ENCODE results near the gene ZNF746. TPM values are rescaled to one million over a fixed set of nuclear protein-coding genes. Genes with fewer than 3 reads are reported as not detected.

The ZNF746 gene
- total RNA-seq, 1 donor, result 13.2 TPM

GRCh38 chr7:149527414-149527813 is 29.8 kb upstream of the ZNF746 start:
- DNase-seq (ENCODE audit: low read depth), result no peak
- H3K4me3 ChIP-seq (ENCODE audit: low read depth, low read length), result no peak overlapping the region
- TF ChIP-seq, protein P1, sequence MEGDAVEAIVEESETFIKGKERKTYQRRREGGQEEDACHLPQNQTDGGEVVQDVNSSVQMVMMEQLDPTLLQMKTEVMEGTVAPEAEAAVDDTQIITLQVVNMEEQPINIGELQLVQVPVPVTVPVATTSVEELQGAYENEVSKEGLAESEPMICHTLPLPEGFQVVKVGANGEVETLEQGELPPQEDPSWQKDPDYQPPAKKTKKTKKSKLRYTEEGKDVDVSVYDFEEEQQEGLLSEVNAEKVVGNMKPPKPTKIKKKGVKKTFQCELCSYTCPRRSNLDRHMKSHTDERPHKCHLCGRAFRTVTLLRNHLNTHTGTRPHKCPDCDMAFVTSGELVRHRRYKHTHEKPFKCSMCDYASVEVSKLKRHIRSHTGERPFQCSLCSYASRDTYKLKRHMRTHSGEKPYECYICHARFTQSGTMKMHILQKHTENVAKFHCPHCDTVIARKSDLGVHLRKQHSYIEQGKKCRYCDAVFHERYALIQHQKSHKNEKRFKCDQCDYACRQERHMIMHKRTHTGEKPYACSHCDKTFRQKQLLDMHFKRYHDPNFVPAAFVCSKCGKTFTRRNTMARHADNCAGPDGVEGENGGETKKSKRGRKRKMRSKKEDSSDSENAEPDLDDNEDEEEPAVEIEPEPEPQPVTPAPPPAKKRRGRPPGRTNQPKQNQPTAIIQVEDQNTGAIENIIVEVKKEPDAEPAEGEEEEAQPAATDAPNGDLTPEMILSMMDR (IDR thresholded peaks at IDR 0.05; ENCODE audit: insufficient read depth, low read length), result no peak

GRCh38 chr7:149525280-149525679 is 27.7 kb upstream of the ZNF746 start:
- no peak for DNase-seq (ENCODE audit: low read depth)
- H3K4me3 ChIP-seq (ENCODE audit: low read depth, low read length), result no peak overlapping the region
- TF ChIP-seq, protein P1 (IDR thresholded peaks at IDR 0.05; ENCODE audit: insufficient read depth, low read length), result no peak

GRCh38 chr7:149524394-149524793 is 26.8 kb upstream of the ZNF746 start:
- H3K4me3 ChIP-seq (ENCODE audit: low read depth, low read length), result no peak overlapping the region
- TF ChIP-seq, protein P1 (IDR thresholded peaks at IDR 0.05; ENCODE audit: insufficient read depth, low read length), result no peak
- no peak for DNase-seq (ENCODE audit: low read depth)

DNA sequence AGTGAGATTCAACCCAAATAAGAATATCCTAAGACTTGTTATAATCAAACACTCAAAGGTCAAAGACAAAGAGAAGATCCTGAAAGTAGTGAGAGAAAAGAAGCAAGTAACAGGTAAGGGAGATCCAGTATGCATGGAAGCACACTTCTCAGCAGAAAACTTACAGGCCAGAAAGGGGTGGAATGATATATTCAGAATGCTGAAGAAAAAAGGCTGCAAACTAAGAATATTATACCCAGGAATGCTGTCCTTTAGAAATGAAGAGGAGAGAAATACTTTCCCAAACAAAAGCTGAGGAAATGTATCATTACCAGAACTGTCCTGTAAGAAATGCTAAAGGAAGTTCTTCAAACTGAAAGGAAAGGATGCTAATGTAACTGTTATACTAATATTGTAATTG is 12.6 kb upstream of the ZNF746 start:
- DNase-seq (ENCODE audit: low read depth), result no peak
- TF ChIP-seq, protein P1 (IDR thresholded peaks at IDR 0.05; ENCODE audit: insufficient read depth, low read length), result no peak
- no peak overlapping the region for H3K4me3 ChIP-seq (ENCODE audit: low read depth, low read length)

- no peak for DNase-seq (ENCODE audit: low read depth)
- TF ChIP-seq, protein P1 (IDR thresholded peaks at IDR 0.05; ENCODE audit: insufficient read depth, low read length), result no peak
- H3K4me3 ChIP-seq (ENCODE audit: low read depth, low read length), result no peak overlapping the region
Observed at GRCh38 chr7:149509774-149510173, 12.2 kb upstream of the ZNF746 start.

GRCh38 chr7:149505551-149505950 is 7.9 kb upstream of the ZNF746 start:
- TF ChIP-seq, protein P1 (IDR thresholded peaks at IDR 0.05; ENCODE audit: insufficient read depth, low read length), result no peak
- H3K4me3 ChIP-seq (ENCODE audit: low read depth, low read length), result no peak overlapping the region
- DNase-seq (ENCODE audit: low read depth), result no peak

DNA sequence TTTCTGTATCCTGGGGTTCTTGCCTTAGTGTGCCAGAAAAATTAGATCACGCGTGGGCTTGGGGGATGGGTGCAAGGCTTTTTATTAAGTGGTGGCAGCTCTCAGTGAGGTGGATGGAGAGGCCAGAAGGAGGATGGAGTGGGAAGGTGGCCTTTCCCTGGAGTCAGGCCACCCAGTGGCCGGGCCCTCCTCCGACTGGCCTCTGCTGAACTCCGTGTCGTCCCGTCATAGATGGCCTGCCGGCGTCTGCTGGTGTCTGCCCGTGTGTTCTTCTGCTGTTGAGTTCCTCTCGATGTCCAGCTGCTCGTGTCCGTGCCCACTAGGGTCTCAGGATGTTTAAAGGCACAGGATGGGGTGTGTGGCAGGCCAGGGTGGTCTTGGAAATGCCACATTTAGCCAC is 4.0 kb upstream of the ZNF746 start:
- DNase-seq (ENCODE audit: low read depth), result no peak
- TF ChIP-seq, protein P1 (IDR thresholded peaks at IDR 0.05; ENCODE audit: insufficient read depth, low read length), result no peak
- H3K4me3 ChIP-seq (ENCODE audit: low read depth, low read length), result no peak overlapping the region

Data from fibroblast of the aortic adventitia (primary cell).